Ovary (tissue), 3 donors: ENCODE data around the gene MAP7.

Source experiments
- CTCF ChIP-seq, 3 donors: fragments of 450-650 bp in 2 of 3; fragments of 200-600 bp in 1 of 3; IDR thresholded peaks; one replicate each; pipeline versions ENCODE4 v1.5.1 to v1.8.0; 2016 to 2022; ENCODE audit warnings: antibody characterized with exemption in 3 of 3, mild to moderate bottlenecking in 1 of 3
- POLR2A ChIP-seq: fragments of 450-650 bp; IDR thresholded peaks from one replicate; pipeline ENCODE4 v1.6.1; 2017; ENCODE audit warnings: antibody characterized with exemption, mild to moderate bottlenecking, moderate library complexity
- donor health status: DM: no; HTN: no; CAD: no.

DNA sequence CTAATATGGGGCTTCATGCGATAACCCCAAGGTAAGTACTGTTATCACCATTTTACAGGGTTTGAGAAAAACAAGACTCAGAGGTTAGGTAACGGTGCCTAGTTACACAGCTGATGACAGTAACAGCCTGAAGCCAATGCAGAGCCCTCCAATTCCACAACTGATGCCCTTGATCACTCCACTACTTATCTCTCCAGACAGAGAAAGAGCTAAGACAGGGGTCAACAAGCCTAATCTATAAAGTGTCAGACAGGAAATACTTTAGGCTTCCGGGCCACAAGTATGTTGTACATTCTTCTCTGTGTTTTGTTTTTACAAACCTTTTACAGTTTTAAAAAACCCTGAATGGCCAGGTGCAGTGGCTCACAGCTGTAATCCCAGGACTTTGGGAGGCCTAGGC is 50.9 kb downstream of the MAP7 start:
- no peak for TF ChIP-seq POLR2A
- no peak for TF ChIP-seq CTCF (IDR thresholded peaks at IDR 0.05)
